Measurements from ENCODE around the gene DNAJC21.
"Not testable (repeated sequence)": the region's sequence is repeated elsewhere in the genome, so short reads cannot be mapped to it uniquely, and the experiment has no call there.

Gene DNAJC21

DNA sequence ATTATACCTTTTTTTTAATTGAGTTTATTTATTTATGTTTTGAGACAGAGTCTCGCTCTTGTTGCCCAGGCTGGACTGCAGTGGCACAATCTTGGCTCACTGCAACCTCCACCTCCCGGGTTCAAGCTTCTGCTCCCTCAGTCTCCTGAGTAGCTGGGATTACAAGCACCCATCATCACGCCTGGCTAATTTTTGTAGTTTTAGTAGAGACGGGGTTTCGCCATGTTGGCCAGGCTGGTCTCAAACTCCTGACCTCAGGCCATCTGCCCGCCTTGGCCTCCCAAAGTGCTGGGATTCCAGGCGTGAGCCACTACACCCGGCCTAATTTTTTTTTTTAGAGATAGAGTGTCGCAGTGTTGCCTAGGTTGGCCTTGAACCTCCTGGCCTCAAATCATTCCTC, 6.1 kb upstream of the DNAJC21 start:
- not testable (repeated sequence) for DNase-seq (ENCODE audit: low read depth in 2 of 2)

DNA sequence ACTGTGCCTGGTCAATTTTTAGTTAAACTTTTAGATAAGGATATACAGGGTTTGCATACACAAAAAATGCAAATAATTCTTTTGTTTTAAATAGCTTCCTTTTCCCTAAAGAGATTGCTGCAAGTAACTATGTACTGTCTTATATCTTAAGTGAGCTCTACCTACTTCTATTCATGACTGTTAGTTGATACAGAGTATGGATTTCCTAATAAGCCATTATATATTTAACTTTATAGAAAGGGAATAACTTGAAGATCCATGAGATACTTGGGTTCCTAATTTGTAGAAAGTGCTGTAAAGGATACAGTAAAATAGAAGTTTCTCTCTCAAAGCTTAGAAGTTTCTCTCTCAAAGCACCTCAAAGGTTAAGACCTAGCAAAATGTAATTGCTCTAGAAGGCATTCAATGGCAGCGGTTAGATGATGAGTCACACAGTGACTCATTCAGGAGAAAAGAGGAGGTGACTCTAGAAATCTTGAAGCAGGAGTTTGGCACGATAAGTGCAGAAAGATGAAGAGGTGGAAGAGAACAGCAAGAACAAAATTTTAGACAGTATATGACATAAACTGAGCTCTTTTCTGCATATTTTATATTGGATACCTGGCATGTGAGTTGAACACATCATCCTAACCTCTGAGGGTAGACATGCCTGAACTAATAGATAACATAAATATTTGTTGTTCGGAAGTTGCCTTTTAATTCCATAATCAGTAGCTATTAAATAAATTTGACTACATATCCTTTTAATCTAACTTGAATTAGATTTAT, 5.5 kb upstream of the DNAJC21 start:
- DNase-seq (ENCODE audit: low read depth in 2 of 2), result peak; percentile 35 to 48

DNA sequence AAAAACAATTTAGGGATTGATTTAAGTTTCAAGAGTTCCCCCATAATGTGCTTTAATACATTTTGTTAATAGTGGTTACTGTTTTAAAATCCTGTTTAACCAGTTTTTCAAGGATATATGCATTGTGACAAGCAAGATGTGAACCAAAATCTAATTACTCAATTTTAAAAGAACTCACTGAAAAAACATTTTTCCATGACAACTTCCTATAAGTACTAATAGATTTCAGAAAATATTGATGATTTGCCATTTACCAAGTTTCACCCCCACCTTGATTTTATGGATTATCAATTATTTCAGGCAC, 4.9 kb upstream of the DNAJC21 start:
- no peak for DNase-seq (ENCODE audit: low read depth in 2 of 2)

DNA sequence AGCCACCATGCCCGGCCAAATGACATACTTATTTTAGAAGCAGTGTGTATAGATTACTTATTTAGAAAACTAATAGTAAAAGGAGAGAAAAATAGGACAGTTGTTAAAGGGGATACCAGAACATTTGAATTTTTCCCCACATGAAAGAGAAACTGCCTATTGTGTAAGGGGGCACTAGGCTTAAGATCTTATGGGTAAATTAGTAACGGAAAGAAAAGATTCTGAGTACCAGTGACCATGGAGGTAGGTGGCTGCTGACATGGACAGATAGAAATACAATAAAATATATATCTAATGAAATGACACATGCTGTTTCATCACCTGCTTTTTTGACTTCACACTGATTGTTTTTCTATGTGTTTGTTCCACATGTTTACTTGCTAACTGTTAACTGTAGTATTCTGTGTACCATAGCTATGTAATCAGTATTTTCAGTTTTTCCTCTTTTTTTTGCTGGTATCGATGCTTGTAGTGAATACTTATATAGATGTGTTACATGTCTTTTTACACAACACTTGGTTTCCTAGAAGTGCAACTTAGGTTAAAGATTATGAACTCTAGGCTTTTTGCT, 3.0 kb upstream of the DNAJC21 start:
- no peak for DNase-seq (ENCODE audit: low read depth in 2 of 2)

DNA sequence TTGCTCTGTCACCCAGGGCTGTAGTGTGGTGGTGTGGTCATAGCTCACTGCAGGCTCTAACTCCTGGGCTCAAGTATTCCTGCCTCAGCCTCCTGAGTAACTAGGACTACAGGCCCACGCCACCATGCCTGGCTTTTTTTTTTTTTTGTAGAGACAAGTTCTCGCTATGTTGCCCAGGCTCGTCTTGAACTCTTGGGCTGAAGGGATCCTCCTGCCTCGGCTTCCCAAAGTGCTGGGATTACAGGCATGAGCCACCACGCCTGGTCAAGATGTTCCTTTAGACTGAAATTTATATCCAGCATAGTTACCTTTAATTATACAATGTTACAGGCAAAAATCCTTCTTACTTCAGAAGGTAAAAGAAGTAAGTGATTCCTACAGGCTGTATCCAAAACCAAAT, 1.6 kb upstream of the DNAJC21 start:
- no peak for DNase-seq (ENCODE audit: low read depth in 2 of 2)

DNA sequence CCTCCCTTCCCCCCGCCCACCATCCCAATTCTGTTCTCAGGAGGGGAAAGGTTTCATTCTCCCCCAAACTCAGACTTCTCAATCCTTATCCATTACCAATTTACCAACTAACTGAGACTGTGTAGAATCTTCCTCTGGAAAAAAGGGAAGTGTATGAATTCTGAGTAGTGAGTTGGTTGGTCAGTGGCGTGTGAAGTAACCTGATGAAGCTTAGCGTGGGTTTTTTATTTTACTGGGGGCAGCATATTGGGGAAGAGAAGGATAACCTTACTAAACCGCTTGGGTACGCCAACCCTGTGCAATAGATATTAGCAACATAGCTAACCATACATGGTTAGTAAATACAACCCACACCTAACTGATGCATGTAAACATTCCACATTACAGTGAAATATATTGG, 1.1 kb upstream of the DNAJC21 start:
- no peak for DNase-seq (ENCODE audit: low read depth in 2 of 2)

DNA sequence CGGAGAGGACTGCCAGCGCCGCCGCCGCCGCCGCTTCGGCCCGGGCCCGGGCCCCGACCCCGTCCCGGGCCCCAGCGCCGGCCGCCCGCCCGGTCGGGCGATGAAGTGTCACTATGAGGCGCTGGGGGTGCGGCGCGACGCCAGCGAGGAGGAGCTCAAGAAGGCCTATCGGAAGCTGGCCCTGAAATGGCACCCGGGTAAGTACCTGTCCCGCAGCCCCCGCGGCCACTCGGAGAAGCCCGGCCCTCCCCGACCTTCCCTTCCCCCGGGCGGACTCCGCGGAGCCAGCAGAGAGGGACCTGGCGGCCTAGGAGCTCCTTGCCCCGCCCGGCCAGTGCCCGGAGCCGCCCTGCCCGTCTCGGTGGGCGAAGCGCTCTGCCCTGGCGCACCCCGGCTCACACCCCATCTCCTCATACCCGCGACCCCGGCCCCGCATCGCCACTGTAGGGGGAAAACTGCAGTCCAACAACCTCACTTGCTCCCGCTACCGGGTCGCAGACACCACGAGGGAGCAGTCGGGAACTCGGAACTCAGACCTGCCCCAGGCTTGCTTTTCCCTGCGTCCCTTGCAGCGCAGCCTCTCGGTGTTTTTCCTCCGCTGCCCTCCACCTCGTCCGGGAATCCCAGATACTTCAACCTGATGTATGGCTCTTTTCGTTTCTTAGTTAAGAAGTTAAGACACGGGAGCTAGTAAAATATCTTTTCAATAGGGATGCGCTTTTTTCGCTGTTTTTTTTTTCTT, 532 bp downstream of the DNAJC21 start:
- peak; percentile 31 for DNase-seq (ENCODE audit: low read depth in 2 of 2)

DNA sequence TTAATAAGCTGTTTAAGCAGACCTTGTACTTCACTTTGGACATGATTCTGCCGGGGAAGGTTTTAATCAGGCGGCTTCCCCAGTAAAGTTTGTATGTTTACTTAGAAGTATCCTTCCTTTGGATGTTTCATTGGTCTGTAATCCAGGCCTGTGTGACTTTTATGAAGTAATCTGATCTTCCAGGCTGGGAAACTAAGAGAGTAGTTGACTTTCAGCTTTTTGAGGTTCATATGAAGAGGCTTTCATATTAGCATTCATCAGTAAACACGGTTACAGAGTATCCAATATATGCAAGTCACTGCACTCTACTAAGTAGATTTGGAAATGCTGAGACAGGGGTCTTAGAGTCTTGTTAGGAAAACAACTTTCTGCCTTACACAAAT, 1.1 kb downstream of the DNAJC21 start:
- DNase-seq (ENCODE audit: low read depth in 2 of 2), result no peak

DNA sequence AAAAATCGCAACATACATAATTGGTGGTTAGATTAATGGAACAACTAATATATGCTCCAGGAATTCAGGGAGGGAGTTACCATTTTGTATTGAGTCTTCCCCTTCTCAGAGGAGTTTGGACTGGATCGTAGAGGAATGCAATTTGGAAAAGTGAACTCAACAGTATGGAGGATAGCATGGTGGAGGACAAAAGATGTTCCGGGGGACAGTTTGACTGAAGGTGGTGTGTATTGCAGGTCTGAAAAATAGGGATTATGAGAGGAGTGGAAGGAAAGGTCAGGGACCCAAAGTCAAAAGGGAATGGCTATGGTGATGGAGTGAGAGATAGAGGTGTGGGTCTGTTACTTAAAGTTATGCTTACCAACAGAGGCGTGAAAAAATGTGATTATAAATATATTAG, 1.5 kb downstream of the DNAJC21 start:
- no peak for DNase-seq (ENCODE audit: low read depth in 2 of 2)

DNA sequence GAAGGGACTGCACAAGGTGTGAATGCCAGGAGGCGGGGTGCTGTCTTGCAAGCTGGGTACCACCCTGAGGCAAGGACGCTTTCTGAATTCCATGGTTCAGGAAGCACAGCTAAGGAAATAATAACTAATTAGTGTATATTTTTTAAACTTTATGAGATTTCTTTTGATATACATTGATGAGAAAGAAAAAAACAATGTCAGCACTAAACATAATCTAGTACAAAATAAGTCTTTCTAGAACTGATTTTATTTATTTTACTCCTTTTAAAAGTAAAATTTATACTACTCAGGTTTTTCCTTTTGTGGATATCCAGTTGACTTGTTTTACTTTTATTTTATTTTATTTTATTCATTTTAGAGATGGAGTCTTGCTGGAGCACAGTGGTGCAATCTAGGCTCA, 3.6 kb downstream of the DNAJC21 start:
- DNase-seq (ENCODE audit: low read depth in 2 of 2), result no peak

DNA sequence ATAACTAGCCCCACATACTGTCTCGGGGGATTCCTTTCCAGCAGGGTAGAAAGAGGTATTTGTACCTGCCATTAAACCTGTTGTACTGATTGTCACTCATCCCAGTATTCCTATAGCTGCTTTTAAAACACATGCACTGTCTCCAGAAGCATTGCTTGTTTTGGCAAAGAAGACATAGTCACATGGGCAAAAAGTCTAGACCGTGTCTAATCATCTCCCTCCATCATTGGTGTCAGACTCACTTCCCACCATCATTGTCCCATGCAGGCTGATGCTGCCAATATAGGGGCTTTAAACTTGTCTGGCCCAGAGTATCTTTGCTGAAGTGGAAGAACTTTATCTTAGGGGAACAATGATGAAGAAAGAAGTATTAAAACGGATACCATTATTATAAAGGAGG, 12.6 kb downstream of the DNAJC21 start:
- no peak for DNase-seq (ENCODE audit: low read depth in 2 of 2)

DNA sequence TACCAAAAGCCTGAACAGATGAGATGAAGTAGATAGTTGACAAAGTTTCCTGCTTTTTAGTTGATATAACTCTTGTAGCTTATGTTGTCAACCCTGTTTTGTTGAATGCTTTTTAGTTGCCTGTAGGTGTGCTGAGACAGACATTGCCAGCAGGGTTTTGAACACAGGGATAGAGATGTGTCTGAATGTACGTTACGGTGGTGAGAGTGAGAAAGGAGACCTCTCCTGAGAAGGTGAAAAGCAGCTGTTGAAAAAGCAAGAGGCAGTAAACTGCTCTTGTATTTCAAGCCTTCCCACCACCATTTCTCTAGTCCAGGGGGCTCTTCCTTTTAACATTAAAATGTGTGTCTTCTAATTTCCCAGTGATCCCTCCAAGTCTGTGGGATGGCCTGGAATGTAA, 14.7 kb downstream of the DNAJC21 start:
- DNase-seq (ENCODE audit: low read depth in 2 of 2), result no peak

DNA sequence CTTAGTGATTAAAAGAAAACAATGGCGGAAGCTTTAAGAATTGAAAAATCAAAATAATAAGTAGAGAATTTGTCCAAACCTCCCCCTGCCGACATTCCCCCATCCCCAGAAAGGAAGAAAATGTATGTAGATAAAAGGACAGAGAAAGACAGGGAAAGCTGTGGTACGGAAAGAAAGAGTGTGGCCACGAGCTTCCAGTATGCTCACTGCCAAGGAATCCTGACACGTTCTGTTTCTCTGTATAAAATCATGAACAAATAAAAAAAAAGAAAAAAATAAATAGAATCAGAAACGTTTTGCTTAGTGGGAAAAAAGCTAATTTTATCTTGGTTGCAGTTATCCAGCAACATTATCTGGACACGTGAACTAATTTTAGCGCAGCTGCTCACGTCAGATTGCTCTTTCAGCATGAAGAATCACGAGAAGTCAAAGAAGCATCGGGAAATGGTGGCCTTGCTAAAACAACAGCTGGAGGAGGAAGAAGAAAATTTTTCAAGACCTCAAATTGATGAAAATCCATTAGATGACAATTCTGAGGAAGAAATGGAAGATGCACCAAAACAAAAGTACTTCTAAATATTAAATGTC, 15.2 kb downstream of the DNAJC21 start:
- DNase-seq (ENCODE audit: low read depth in 2 of 2), result no peak

DNA sequence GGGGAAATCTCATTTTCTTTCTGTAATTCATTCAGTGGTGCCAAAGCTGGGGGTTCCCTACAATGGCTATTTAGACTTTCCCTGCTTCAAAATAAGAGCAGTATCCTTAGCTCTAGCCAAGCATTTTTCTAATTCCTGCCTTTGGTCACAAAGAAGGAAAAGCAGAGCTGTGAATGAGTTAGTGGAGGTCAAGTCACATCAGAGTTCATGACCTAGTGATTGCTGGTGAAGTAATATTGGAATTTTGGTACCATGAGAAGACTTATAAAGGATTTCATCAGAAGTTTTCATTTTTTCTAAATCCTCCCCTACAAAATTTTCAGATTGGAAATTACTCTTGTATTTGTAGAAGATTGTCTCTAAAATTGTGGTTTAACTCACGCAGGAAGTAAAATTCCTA, 28.0 kb downstream of the DNAJC21 start:
- no peak for DNase-seq (ENCODE audit: low read depth in 2 of 2)

DNA sequence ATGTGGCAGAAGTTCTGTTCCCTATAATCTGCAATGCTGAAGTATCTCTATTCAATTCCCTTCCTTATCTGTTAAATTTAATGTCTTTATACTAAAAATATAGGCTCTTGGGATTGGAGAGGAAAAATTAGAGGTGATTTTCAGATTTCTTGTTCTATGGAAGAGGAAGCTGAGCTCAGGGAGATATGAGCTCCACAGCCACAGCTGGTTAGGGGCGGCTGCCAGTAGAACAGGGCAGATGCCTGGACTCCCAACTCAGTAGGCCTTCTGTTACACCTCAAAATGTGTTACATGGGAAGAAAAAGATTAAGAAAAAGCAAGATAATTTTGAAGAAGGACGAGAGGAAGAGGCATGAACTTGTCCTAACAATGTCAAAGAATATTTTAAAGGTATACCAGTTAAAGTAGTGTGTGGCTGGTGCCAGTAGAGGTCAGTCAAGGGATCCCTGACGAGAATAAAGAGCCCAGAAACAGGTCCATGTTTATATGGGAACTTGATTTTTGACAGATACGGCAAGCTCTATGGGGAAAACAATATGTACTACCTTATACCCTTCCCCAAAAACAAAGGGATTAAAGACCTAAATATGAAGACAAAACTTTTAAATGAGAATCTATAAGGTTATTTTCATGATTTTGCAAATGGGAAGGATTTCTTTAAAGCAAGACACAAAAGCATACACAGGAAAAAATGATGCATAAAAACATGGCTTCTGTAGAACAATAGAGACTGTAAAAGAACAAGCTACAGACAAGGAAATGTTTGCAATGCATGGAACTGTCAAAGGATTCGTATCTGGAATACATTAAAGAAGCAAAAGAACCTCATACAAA, 28.7 kb downstream of the DNAJC21 start:
- no peak for DNase-seq (ENCODE audit: low read depth in 2 of 2)

DNA sequence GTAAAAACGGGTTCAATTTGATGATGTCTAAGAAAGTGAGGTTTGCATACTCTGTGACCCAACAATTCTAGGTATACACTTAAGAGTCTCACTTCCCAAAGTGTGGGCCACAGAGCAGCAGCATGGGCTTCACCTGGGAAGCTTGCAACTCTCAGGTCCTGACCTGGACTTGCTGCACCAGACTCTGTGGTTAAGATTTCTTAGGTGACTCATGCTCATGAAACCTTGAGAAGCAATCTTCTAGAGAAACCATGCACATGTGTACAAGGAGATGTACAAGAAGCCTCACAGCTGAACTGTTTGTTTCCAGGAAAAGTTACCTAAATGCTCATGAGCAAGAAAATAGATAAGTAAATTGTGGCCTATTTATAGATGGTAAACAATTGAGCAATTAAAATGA, 30.0 kb downstream of the DNAJC21 start:
- DNase-seq (ENCODE audit: low read depth in 2 of 2), result no peak

DNA sequence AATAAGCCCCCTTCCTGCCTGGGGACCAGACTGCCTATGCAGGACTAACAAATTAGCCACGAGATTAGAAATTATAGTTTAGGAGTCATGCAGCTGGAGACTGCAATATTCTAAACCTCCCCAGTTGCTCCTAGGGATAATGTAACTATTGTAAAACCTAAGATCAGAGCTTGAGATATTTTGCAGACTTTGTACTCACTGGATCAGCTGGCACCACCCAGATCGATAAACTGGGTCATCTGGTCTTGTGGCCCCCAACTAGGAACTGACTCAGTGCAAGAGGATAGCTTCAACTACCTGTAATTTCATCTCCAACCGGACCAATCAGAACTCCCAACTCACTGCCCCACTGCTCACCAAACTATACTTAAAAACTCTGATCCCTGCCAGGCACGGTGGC, 38.2 kb downstream of the DNAJC21 start:
- DNase-seq (ENCODE audit: low read depth in 2 of 2), result no peak

DNA sequence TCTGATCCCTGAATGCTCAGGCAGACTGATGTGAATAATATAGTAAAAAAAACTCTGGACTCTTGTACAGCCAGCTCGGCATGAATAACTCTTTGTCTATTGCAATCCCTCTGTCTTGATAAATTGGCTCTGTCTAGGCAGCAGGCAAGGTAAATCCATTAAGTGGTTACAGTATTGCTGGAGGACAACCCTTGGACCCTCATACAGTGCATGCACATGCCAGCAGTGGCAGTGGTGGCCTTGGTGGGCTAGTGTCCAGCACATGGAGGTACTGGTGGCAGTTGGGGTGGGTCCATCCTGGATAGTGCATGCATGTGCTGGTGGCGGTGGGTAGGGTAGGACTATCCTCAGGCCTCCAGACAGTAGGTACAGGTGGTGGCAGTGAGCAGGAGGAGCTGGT, 38.9 kb downstream of the DNAJC21 start:
- DNase-seq (ENCODE audit: low read depth in 2 of 2), result no peak

DNA sequence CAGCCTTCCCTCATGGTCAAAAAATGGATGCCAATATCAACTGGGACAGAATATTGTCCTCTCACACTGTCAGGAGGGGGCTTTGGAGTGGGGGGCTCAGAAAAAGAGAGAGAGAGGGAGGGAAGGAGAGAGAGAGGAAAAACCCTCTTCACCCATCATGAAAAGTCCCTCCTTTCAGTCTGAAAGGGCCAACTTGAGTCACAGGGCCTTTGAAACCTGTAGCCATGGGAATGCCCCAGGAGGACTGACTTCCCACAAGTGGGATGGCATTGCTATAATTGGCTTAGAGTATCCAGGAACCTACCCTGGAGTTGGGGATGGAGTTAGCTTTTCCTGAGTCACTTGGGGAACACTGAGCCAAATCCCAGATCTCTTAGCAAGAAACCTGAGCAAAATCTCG, 41.2 kb downstream of the DNAJC21 start:
- DNase-seq (ENCODE audit: low read depth in 2 of 2), result no peak

DNA sequence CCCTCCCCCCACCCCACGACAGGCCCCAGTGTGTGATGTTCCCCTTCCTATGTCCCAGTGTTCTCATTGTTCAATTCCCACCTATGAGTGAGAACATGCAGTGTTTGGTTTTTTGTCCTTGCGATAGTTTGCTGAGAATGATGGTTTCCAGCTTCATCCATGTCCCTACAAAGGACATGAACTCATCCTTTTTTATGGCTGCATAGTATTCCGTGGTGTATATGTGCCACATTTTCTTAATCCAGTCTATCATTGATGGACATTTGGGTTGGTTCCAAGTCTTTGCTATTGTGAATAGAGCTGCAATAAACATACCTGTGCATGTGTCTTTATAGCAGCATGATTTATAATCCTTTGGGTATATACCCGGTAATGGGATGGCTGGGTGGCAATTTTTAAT, 42.3 kb downstream of the DNAJC21 start:
- not testable (repeated sequence) for DNase-seq (ENCODE audit: low read depth in 2 of 2)

DNA sequence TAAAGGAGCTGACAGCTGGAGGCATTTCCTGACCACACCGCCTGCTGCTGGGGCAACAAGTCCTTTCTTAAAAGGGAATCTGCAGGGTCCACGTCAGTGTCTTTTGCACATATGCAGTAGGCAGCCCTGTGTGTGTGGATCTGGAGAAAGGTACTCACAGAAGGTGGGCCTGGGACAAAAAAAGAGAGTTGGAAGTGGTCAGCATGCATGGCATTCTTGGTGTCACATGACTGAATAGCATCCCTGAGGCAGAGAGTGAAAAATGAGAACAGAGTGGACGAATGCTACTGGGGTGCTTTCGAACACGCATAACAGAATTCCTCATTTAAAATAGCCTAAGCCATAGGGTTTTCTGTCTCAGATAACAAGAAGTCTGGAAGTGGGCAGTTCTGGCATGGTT, 47.0 kb downstream of the DNAJC21 start:
- no peak for DNase-seq (ENCODE audit: low read depth in 2 of 2)

DNA sequence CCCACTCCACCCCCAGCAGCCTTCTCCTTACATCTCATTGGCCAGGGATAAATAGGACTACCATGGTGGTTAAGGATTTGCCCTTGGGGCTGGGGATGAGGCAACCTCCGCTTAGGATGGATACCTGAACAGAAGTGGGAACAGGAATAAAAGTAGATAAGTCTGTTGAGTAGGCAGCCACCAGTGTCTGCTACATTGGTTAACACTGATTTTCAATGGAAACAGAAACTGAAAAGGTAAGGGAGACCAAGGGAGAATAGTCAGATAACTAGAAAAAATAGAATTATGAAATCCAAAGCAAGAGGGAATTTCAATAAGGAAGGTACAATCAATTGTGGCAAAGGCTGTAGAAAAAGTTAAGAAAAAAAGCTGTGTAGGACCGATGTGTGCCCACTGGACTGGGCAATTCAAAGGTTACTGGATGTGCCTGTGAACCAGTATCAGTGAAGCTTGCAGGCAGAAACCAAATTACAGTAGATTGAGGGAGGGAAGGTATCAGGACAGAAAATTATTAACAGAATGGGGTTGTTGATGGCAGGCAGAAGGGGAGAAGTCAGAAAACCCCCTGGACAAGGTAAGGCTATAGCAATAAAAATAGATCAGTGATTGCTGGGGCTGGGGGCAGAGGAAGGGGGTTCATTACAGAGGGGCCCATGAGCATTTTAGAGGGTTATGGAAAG, 48.7 kb downstream of the DNAJC21 start:
- no peak for DNase-seq (ENCODE audit: low read depth in 2 of 2)

Measured in fibroblast of skin of left biceps (primary cell).